Testis (tissue), 2 donors: ENCODE data around the gene COL9A1.

ENCODE experiments used
- POLR2A ChIP-seq: fragments of 450-650 bp; IDR thresholded peaks from one replicate; pipeline ENCODE4 v1.6.1; 2017; ENCODE audit warnings: antibody characterized with exemption, mild to moderate bottlenecking, moderate library complexity
- TF ChIP-seq, protein P1 (sequence below), 3 experiments: fragments of 450-650 bp in 2 of 3; fragments of 200-600 bp in 1 of 3; sonication (generic) in 1 of 3; IDR thresholded peaks; one replicate each; pipeline ENCODE4 v1.5.1; 2016 to 2019; ENCODE audit warnings: antibody characterized with exemption in 3 of 3, mild to moderate bottlenecking in 2 of 3, moderate library complexity in 1 of 3

GRCh38 chr6:70338775-70339174, 35.9 kb upstream of the COL9A1 start:
- TF ChIP-seq, protein P1, sequence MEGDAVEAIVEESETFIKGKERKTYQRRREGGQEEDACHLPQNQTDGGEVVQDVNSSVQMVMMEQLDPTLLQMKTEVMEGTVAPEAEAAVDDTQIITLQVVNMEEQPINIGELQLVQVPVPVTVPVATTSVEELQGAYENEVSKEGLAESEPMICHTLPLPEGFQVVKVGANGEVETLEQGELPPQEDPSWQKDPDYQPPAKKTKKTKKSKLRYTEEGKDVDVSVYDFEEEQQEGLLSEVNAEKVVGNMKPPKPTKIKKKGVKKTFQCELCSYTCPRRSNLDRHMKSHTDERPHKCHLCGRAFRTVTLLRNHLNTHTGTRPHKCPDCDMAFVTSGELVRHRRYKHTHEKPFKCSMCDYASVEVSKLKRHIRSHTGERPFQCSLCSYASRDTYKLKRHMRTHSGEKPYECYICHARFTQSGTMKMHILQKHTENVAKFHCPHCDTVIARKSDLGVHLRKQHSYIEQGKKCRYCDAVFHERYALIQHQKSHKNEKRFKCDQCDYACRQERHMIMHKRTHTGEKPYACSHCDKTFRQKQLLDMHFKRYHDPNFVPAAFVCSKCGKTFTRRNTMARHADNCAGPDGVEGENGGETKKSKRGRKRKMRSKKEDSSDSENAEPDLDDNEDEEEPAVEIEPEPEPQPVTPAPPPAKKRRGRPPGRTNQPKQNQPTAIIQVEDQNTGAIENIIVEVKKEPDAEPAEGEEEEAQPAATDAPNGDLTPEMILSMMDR (IDR thresholded peaks at IDR 0.05): no peak
- no peak for TF ChIP-seq POLR2A
